PFSK-1 (cell line): ENCODE results near the gene VPS52.

Experiments used
- POLR2AphosphoS5 ChIP-seq: IDR thresholded peaks from 2 replicates; pipeline ENCODE4 v1.6.1; 2012; ENCODE audit warnings: low read depth, mild to moderate bottlenecking, control low read depth, low read length, moderate library complexity
- TAF1 ChIP-seq: IDR thresholded peaks from 2 replicates; pipeline ENCODE4 v1.6.1; 2012; ENCODE audit warnings: low read length, control low read depth, borderline replicate concordance; ENCODE audit not compliant: insufficient read depth

DNA sequence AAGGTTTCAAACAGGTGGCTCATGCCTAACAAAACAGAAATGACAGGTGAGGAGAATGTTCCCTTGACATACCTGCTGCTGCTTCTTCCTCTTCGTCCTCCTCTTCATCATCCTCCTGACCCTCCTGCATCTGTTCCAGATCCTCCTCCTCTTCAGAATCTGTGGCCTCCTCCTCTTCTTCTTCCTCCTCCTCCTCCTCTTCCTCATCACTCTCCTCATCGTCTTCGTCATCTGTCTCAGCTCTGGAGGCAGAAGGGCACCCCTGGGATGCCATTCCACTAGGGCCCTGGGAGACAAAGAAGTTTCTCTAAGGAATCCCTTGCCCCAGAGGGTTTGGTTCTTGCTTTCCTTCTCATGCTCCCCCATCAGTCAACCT is 48.3 kb upstream of the VPS52 start:
- TF ChIP-seq POLR2AphosphoS5 (no peak), TAF1 (no peak)
